GM21381 (cell line): ENCODE data around the gene ZNF536.
"Not testable (repeated sequence)": the region's sequence is repeated elsewhere in the genome, so short reads cannot be mapped to it uniquely, and the experiment has no call there.

ENCODE experiments used
- ATAC-seq: cut with Tn5 transposase; IDR thresholded peaks from one replicate; pipeline ENCODE4 v1.9.1; 2021; ENCODE audit warnings: mild to moderate bottlenecking, moderate library complexity; ENCODE audit not compliant: unreplicated experiment

ZNF536 gene

GRCh38 chr19:30386551-30387143, 14.5 kb downstream of the ZNF536 start:
- no peak for ATAC-seq

GRCh38 chr19:30387311-30388115, 15.3 kb downstream of the ZNF536 start:
- no peak for ATAC-seq

- no peak for ATAC-seq
Measured at GRCh38 chr19:30388327-30388726, 16.1 kb downstream of the ZNF536 start.

GRCh38 chr19:30388819-30389218, 16.6 kb downstream of the ZNF536 start:
- no peak for ATAC-seq

GRCh38 chr19:30390356-30390988, 18.3 kb downstream of the ZNF536 start:
- no peak for ATAC-seq

GRCh38 chr19:30391052-30391451, 18.9 kb downstream of the ZNF536 start:
- no peak for ATAC-seq

GRCh38 chr19:30391554-30392551, 19.7 kb downstream of the ZNF536 start:
- no peak for ATAC-seq

- ATAC-seq: no peak
Measured at GRCh38 chr19:30393046-30393445, 20.9 kb downstream of the ZNF536 start.

GRCh38 chr19:30393729-30394480, 21.7 kb downstream of the ZNF536 start:
- no peak for ATAC-seq

GRCh38 chr19:30394481-30395151, 22.4 kb downstream of the ZNF536 start:
- ATAC-seq: no peak

GRCh38 chr19:30395283-30395682, 23.1 kb downstream of the ZNF536 start:
- ATAC-seq: no peak

GRCh38 chr19:30398539-30398938, 26.4 kb downstream of the ZNF536 start:
- ATAC-seq: not testable (repeated sequence)

- ATAC-seq: no peak
Measured at GRCh38 chr19:30401956-30402355, 29.8 kb downstream of the ZNF536 start.

- ATAC-seq: no peak
Measured at GRCh38 chr19:30402436-30403202, 30.4 kb downstream of the ZNF536 start.

GRCh38 chr19:30403203-30403985, 31.2 kb downstream of the ZNF536 start:
- ATAC-seq: no peak

GRCh38 chr19:30406220-30407067, 34.3 kb downstream of the ZNF536 start:
- ATAC-seq: no peak

GRCh38 chr19:30407068-30407709, 35.0 kb downstream of the ZNF536 start:
- ATAC-seq: no peak
